Hepatocyte (in vitro differentiated cells): Measurements from ENCODE around the gene NUB1.

Experiments
- CTCF ChIP-seq: fragments of 200-600 bp; sonication (generic); IDR thresholded peaks from 2 replicates; pipeline ENCODE4 v1.5.1; 2016; ENCODE audit warnings: antibody characterized with exemption, mild to moderate bottlenecking; ENCODE audit not compliant: poor library complexity
- EZH2 ChIP-seq: fragments of 200-600 bp; sonication (generic); IDR thresholded peaks from 2 replicates; pipeline ENCODE4 v1.6.1; 2016; ENCODE audit warnings: antibody characterized with exemption, mild to moderate bottlenecking, borderline replicate concordance
- EZH2phosphoT487 ChIP-seq: fragments of 200-600 bp; sonication (generic); IDR thresholded peaks from one replicate; pipeline ENCODE4 v1.6.1; 2018; ENCODE audit warnings: antibody characterized with exemption, mild to moderate bottlenecking, low read depth, moderate library complexity; ENCODE audit not compliant: unreplicated experiment, severe bottlenecking

GRCh38 chr7:151299530-151299929 lies 42.1 kb upstream of the NUB1 start:
- no peak for TF ChIP-seq CTCF
- no peak for TF ChIP-seq EZH2
- no peak for TF ChIP-seq EZH2phosphoT487
